GM12878 (cell line): ENCODE results near the gene PDE10A. TPM values are rescaled to one million over a fixed set of nuclear protein-coding genes. Genes with fewer than 3 reads are reported as not detected.

ENCODE experiments used
- ATAC-seq: fragments of 200-7000 bp; cut with Tn5 transposase; 3 replicates; pipeline ENCODE4 v1.9.1; 2020; ENCODE audit warnings: mild to moderate bottlenecking, moderate library complexity
- BruUV-seq: library from RNA; stranded (reverse); fragments of 400-500 nt; replicated peaks from 2 replicates; lab custom pipeline; 2021; lab: Mats Ljungman, UMichigan
- CTCF ChIA-PET: fragments of 300-600 bp; sonication (Branson Sonifier 250); formaldehyde crosslinking; extraction: SDS; loops from one replicate; lab custom pipeline; 2021; ENCODE audit warnings: inconsistent platforms; lab: Yijun Ruan, JAX
- POLR2A ChIA-PET: fragments of 350-600 bp; formaldehyde crosslinking; extraction: SDS; loops from one replicate; lab custom pipeline; 2021; ENCODE audit warnings: inconsistent platforms; lab: Charles Lee
- RAD21 ChIA-PET: fragments of 300-600 bp; sonication (Branson Sonifier 250); formaldehyde crosslinking; loops from one replicate; lab custom pipeline; 2023; ENCODE audit warnings: antibody characterized with exemption; ENCODE audit not compliant: unreplicated experiment; lab: Charles Lee
- SMC1A ChIA-PET: fragments of 300-600 bp; sonication (Branson Sonifier 250); formaldehyde crosslinking; loops from one replicate; lab custom pipeline; 2023; ENCODE audit not compliant: unreplicated experiment, uncharacterized antibody; lab: Charles Lee
- DNase-seq: peaks from one replicate; pipeline ENCODE4 v3.0.0-alpha.2; 2011; ENCODE audit warnings: low read depth, low spot score
- FAIRE-seq: peaks from 3 replicates; lab custom pipeline; 2011; peaks lifted over from hg19 to GRCh38; lab: Jason Lieb, UNC
- H2AFZ ChIP-seq: 2 replicates; pipeline ENCODE4 v1.6.0; 2011; ENCODE audit warnings: low read depth, low read length, control low read depth; ENCODE audit not compliant: control insufficient read depth
- H3K27ac ChIP-seq: 2 replicates; pipeline ENCODE4 v1.5.1; 2011; ENCODE audit warnings: control low read depth; ENCODE audit not compliant: control insufficient read depth, insufficient read depth
- H3K27me3 ChIP-seq, 2 experiments: replicated peaks in 1 of 2; 2 replicates each; pipeline versions ENCODE4 v1.6.0 to v1.6.1; 2011; ENCODE audit warnings: low read length in 1 of 2; ENCODE audit not compliant: control insufficient read depth in 2 of 2, insufficient read depth in 2 of 2
- H3K36me3 ChIP-seq, 2 experiments: 2 replicates each; pipeline ENCODE4 v1.5.1; 2011; ENCODE audit warnings: low read length in 1 of 2; ENCODE audit not compliant: control insufficient read depth in 2 of 2, insufficient read depth in 2 of 2
- H3K4me1 ChIP-seq: 2 replicates; pipeline ENCODE4 v1.6.1; 2011; ENCODE audit warnings: mild to moderate bottlenecking, low read length, moderate library complexity, mixed read lengths; ENCODE audit not compliant: control insufficient read depth, insufficient read depth
- H3K4me2 ChIP-seq: 2 replicates; pipeline ENCODE4 v1.6.0; 2011; ENCODE audit warnings: control low read depth; ENCODE audit not compliant: control insufficient read depth, insufficient read depth
- H3K4me3 ChIP-seq: fragments of 200-600 bp; sonication (generic); 2 replicates; pipeline ENCODE4 v1.5.1; 2016
- H3K79me2 ChIP-seq: 2 replicates; pipeline ENCODE4 v1.6.0; 2011; ENCODE audit warnings: low read length; ENCODE audit not compliant: control insufficient read depth, insufficient read depth
- H3K9ac ChIP-seq: 2 replicates; pipeline ENCODE4 v1.8.0; 2011; ENCODE audit warnings: low read length, control low read depth, mixed read lengths; ENCODE audit not compliant: control insufficient read depth, insufficient read depth
- H3K9me3 ChIP-seq: replicated peaks from 3 replicates; pipeline ENCODE4 v1.5.1; 2011; ENCODE audit warnings: mild to moderate bottlenecking, low read length; ENCODE audit not compliant: control insufficient read depth, insufficient read depth
- H4K20me1 ChIP-seq: 2 replicates; pipeline ENCODE4 v1.6.0; 2011; ENCODE audit not compliant: control insufficient read depth, insufficient read depth
- BRCA1 ChIP-seq: IDR thresholded peaks from 2 replicates; pipeline ENCODE4 v1.6.1; 2011; ENCODE audit warnings: low read depth, low read length, improper control_type of control experiment
- CREM ChIP-seq: IDR thresholded peaks from 2 replicates; pipeline ENCODE4 v1.6.1; 2014; ENCODE audit warnings: antibody characterized with exemption, low read depth
- JUNB ChIP-seq: IDR thresholded peaks from 2 replicates; pipeline ENCODE4 v1.6.1; 2016; ENCODE audit warnings: antibody characterized with exemption, mild to moderate bottlenecking
- NFIC ChIP-seq: IDR thresholded peaks from 2 replicates; pipeline ENCODE4 v1.6.1; 2012; ENCODE audit warnings: low read depth, mild to moderate bottlenecking, inconsistent platforms, low read length, moderate library complexity
- PAX5 ChIP-seq: IDR thresholded peaks from 2 replicates; pipeline ENCODE4 v1.6.1; 2011; ENCODE audit warnings: low read depth, low read length, borderline replicate concordance
- RB1 ChIP-seq: fragments of 450-650 bp; formaldehyde crosslinking; IDR thresholded peaks from 2 replicates; pipeline ENCODE4 v1.6.1; 2017; ENCODE audit warnings: mild to moderate bottlenecking, borderline replicate concordance
- SUZ12 ChIP-seq: fragments of 200-600 bp; sonication (generic); IDR thresholded peaks from one replicate; pipeline ENCODE4 v1.6.1; 2018; ENCODE audit warnings: antibody characterized with exemption, mild to moderate bottlenecking; ENCODE audit not compliant: unreplicated experiment
- TCF12 ChIP-seq: IDR thresholded peaks from 2 replicates; pipeline ENCODE4 v1.6.1; 2011; ENCODE audit warnings: low read depth, mild to moderate bottlenecking, low read length
- ZNF207 ChIP-seq: fragments of 450-650 bp; IDR thresholded peaks from 2 replicates; pipeline ENCODE4 v1.6.1; 2014; ENCODE audit warnings: antibody characterized with exemption, mild to moderate bottlenecking, borderline replicate concordance
- ZNF274 ChIP-seq: IDR thresholded peaks from one replicate; pipeline ENCODE4 v1.8.0; 2011; ENCODE audit not compliant: insufficient read length, insufficient read depth
- ZSCAN29 ChIP-seq: fragments of 450-650 bp; IDR thresholded peaks from 2 replicates; pipeline ENCODE4 v1.6.1; 2017; ENCODE audit warnings: mild to moderate bottlenecking, moderate library complexity
- WGBS: methylation state at CpG from one replicate; pipeline ENCODE4 v1.1.6; 2016; ENCODE audit warnings: low lambda C conversion rate; ENCODE audit not compliant: insufficient replicate concordance, insufficient coverage; ENCODE audit errors: missing lambda C conversion rate; 5-methylcytosine and 5-hydroxymethylcytosine counted together
- in situ Hi-C: fragments of 300-500 bp; cut with MboI; formaldehyde crosslinking; loops from 9 replicates; pipeline ENCODE4 v1.14.3; 2018; ENCODE audit warnings: mixed read lengths
- intact Hi-C: fragments of 100-400 bp; cut with micrococcal nuclease; formaldehyde crosslinking; loops from one replicate; pipeline ENCODE4 v1.14.2; 2022; ENCODE audit not compliant: unreplicated experiment
- polyA plus RNA-seq, 11 experiments: library from polyadenylated mRNA; depleted of rRNA in 4 of 11; unstranded in 6 of 11; stranded (reverse) in 5 of 11; fragments of >200 nt; fragmentation: Nextera tagmentation in 4 of 11; fragmentation: Illumina TruSeq in 1 of 11; extraction: Ambion mirVana in 4 of 11; extraction: Trizol in 1 of 11; gene quantifications; 1 replicate in 1 of 11; 2 replicates in 10 of 11; pipeline versions ENCODE4 v1.2.1 to v1.2.3, GENCODE V29; 2011 to 2016; ENCODE audit warnings: inconsistent platforms in 2 of 11, missing spikeins in 2 of 11, low read depth in 1 of 11
- total RNA-seq, 4 experiments: library from RNA; depleted of rRNA in 3 of 4; stranded (reverse); fragments of >200 nt in 3 of 4; fragmentation: Illumina TruSeq in 1 of 4; extraction: Trizol in 1 of 4; gene quantifications; 2 replicates each; pipeline versions ENCODE4 v1.2.1 to v1.2.3, GENCODE V29; 2013 to 2021
- TF ChIP-seq, protein P1 (sequence below): IDR thresholded peaks from 2 replicates; pipeline ENCODE4 v1.6.1; 2012; ENCODE audit warnings: low read depth, low read length, improper control_type of control experiment
- TF ChIP-seq, protein P2 (sequence below): fragments of 450-650 bp; IDR thresholded peaks from 2 replicates; pipeline ENCODE4 v1.6.1; 2018; ENCODE audit warnings: borderline replicate concordance, mild to moderate bottlenecking; ENCODE audit not compliant: partially characterized antibody
- TF ChIP-seq, protein P3 (sequence below): fragments of 450-650 bp; IDR thresholded peaks from 2 replicates; pipeline ENCODE4 v1.6.1; 2017; ENCODE audit warnings: mild to moderate bottlenecking, moderate library complexity
- TF ChIP-seq, protein P4 (sequence below): IDR thresholded peaks from 2 replicates; pipeline ENCODE4 v1.6.1; 2011; ENCODE audit warnings: low read depth, mild to moderate bottlenecking, low read length, moderate library complexity, borderline replicate concordance; ENCODE audit errors: extremely low read depth

Gene PDE10A
- total and polyA plus RNA-seq, 10 of the 15 experiments (the other 5 are each of a cell fraction or from before 2014, with no cell fraction given), result under 0.01 to 1.3 (median 0.03) TPM; not detected in 2

DNA sequence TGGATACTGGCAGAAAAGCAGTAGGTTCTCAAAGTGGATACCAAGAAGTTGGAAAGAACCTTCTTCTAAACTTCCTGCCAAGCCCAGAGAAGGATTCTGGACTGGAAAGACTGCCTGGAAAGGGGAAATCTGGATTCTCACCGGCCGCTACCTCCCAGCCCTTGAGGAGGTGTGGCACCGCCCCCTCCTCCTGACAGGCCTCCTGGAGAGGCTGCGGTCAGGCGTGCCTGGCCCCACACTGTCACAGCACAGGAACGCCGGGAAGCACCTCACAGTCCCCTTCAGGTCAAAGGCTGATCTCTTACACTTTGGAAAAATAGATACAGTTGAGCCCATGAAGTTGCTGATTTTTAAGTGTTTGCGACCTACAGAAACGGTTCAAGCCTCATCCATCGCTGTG lies 16.3 kb upstream of the PDE10A start (continued):
- TF ChIP-seq PAX5, result no peak

DNA sequence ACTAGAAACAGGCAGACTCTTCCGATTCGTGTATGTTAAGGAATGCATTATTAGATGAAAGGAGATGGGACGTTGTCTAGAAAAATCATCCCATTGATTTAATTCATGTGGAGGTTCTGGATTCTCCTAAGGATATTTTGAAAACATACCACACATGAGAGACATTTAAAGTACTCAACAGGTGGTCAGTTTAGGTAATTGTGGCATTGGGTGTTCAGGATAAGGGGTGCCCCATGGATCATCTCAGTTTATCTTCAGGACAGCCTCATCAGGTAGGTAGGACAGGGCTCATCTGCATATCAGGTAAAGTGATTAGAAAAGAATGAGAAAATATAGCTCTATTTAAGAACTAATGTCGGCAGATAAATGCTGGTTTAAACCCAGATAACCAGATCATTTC lies 15.9 kb upstream of the PDE10A start:
- ChIA-PET RAD21 (no interaction called here), POLR2A (no interaction called here)
- TF ChIP-seq, protein P1, sequence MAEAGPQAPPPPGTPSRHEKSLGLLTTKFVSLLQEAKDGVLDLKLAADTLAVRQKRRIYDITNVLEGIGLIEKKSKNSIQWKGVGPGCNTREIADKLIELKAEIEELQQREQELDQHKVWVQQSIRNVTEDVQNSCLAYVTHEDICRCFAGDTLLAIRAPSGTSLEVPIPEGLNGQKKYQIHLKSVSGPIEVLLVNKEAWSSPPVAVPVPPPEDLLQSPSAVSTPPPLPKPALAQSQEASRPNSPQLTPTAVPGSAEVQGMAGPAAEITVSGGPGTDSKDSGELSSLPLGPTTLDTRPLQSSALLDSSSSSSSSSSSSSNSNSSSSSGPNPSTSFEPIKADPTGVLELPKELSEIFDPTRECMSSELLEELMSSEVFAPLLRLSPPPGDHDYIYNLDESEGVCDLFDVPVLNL, result no peak
- TF ChIP-seq SUZ12, result no peak
- TF ChIP-seq ZNF274, result no peak
- no peak for TF ChIP-seq ZNF207
- TF ChIP-seq TCF12, result no peak
- TF ChIP-seq, protein P2, sequence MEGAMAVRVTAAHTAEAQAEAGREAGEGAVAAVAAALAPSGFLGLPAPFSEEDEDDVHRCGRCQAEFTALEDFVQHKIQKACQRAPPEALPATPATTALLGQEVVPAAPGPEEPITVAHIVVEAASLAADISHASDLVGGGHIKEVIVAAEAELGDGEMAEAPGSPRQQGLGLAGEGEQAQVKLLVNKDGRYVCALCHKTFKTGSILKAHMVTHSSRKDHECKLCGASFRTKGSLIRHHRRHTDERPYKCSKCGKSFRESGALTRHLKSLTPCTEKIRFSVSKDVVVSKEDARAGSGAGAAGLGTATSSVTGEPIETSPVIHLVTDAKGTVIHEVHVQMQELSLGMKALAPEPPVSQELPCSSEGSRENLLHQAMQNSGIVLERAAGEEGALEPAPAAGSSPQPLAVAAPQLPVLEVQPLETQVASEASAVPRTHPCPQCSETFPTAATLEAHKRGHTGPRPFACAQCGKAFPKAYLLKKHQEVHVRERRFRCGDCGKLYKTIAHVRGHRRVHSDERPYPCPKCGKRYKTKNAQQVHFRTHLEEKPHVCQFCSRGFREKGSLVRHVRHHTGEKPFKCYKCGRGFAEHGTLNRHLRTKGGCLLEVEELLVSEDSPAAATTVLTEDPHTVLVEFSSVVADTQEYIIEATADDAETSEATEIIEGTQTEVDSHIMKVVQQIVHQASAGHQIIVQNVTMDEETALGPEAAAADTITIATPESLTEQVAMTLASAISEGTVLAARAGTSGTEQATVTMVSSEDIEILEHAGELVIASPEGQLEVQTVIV, result no peak
- no peak for TF ChIP-seq NFIC
- no peak for TF ChIP-seq RB1
- TF ChIP-seq, protein P3, sequence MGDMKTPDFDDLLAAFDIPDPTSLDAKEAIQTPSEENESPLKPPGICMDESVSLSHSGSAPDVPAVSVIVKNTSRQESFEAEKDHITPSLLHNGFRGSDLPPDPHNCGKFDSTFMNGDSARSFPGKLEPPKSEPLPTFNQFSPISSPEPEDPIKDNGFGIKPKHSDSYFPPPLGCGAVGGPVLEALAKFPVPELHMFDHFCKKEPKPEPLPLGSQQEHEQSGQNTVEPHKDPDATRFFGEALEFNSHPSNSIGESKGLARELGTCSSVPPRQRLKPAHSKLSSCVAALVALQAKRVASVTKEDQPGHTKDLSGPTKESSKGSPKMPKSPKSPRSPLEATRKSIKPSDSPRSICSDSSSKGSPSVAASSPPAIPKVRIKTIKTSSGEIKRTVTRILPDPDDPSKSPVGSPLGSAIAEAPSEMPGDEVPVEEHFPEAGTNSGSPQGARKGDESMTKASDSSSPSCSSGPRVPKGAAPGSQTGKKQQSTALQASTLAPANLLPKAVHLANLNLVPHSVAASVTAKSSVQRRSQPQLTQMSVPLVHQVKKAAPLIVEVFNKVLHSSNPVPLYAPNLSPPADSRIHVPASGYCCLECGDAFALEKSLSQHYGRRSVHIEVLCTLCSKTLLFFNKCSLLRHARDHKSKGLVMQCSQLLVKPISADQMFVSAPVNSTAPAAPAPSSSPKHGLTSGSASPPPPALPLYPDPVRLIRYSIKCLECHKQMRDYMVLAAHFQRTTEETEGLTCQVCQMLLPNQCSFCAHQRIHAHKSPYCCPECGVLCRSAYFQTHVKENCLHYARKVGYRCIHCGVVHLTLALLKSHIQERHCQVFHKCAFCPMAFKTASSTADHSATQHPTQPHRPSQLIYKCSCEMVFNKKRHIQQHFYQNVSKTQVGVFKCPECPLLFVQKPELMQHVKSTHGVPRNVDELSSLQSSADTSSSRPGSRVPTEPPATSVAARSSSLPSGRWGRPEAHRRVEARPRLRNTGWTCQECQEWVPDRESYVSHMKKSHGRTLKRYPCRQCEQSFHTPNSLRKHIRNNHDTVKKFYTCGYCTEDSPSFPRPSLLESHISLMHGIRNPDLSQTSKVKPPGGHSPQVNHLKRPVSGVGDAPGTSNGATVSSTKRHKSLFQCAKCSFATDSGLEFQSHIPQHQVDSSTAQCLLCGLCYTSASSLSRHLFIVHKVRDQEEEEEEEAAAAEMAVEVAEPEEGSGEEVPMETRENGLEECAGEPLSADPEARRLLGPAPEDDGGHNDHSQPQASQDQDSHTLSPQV, result no peak
- no peak for TF ChIP-seq JUNB
- TF ChIP-seq ZSCAN29, result no peak
- TF ChIP-seq, protein P4, sequence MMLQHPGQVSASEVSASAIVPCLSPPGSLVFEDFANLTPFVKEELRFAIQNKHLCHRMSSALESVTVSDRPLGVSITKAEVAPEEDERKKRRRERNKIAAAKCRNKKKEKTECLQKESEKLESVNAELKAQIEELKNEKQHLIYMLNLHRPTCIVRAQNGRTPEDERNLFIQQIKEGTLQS, result no peak
- no peak for TF ChIP-seq CREM
- TF ChIP-seq BRCA1, result no peak

More for the DNA sequence above, 15.9 kb upstream of the PDE10A start:
- Histone ChIP-seq H3K4me2 (no peak overlapping the region), H3K27ac (no peak overlapping the region), H2AFZ (no peak overlapping the region), H3K79me2 (no peaks in the 10 kb centered on the region), H3K4me3 (no peak overlapping the region), H3K4me1 (no peaks in the 10 kb centered on the region), H4K20me1 (no peaks in the 10 kb centered on the region), H3K36me3 (no peaks in the 10 kb centered on the region), H3K9me3 (no peaks in the 10 kb centered on the region), H3K9ac (no peak overlapping the region), H3K27me3 (no peaks in the 10 kb centered on the region)
- DNase-seq (no peak), FAIRE-seq (no peak), ATAC-seq (no peak)
- ChIA-PET CTCF (no interaction called here), SMC1A (no interaction called here)
- 38% methylated on average over 4 of the region's 4 CpGs for WGBS
- no TSS peak for BruUV-seq
- intact Hi-C loops (no loop called here), in situ Hi-C loops (no loop called here)
